HG03378 (cell line): Measurements from ENCODE around the gene OR2AT4.

ENCODE experiments used
- ATAC-seq: cut with Tn5 transposase; IDR thresholded peaks from one replicate; pipeline ENCODE4 v1.9.1; 2021; ENCODE audit warnings: mild to moderate bottlenecking, moderate library complexity; ENCODE audit not compliant: unreplicated experiment

The OR2AT4 gene

DNA sequence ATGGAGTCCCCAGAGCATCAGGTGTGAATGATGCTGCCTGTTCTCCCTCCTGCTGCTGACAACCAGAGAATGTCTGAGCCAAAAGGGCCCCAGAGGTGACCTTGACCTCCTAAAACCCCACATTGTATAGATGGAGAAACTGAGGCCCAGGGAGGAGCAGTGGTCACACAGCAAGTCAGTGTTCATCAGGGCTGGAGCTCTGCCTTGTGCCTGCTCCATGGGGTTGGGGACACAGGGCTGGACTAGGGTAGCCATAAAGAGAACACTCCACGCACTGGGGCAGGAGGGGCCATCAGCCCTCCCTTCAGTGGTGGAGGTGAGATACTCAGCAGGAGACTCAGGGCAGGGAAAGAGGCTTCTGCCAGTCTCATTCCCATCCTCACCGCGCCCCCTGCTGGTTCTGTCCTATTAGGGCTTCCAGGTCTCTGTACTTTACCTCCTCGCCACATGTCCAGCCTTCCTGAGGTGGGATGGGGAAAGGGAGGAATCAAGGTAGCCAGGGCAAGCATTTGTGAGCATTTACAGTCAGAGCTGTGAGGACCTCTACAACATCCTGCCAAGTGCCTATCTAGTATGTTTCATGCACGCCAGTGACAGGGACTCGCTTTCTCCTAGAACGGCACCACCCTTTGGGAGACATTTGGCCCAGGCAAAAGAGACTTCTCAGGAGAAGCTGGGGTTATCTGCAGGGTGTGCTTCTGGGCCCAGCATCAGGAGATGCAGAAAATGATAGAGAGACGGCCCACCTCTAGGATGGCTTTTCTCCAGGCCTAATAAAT is 64.7 kb downstream of the OR2AT4 start:
- ATAC-seq = no peak
